Activated CD4-positive, alpha-beta memory T cell treated with anti-CD3 and anti-CD28 coated beads for 36 hours (primary cell): Measurements from ENCODE around the gene POC1A. TPM values are rescaled to one million over a fixed set of nuclear protein-coding genes. Genes with fewer than 3 reads are reported as not detected.
"Not testable (repeated sequence)": the region's sequence is repeated elsewhere in the genome, so short reads cannot be mapped to it uniquely, and the experiment has no call there.

Experiments used
- CTCF ChIA-PET: fragments of 350-600 bp; sonication (Branson Sonifier 250); formaldehyde crosslinking; loops from one replicate; lab custom pipeline; 2021; ENCODE audit warnings: antibody characterized with exemption, inconsistent platforms; lab: Charles Lee
- POLR2A ChIA-PET: fragments of 350-600 bp; sonication (Branson Sonifier 250); formaldehyde crosslinking; loops from one replicate; lab custom pipeline; 2021; ENCODE audit warnings: antibody characterized with exemption; lab: Charles Lee
- DNase-seq: peaks from one replicate; pipeline ENCODE4 v3.0.0-alpha.2; 2020
- H3K27ac Mint-ChIP-seq: one replicate; pipeline ENCODE4 v1.8.0; 2021; ENCODE audit warnings: mixed read lengths
- H3K27me3 Mint-ChIP-seq: one replicate; pipeline ENCODE4 v1.8.0; 2021; ENCODE audit warnings: mixed read lengths
- H3K36me3 Mint-ChIP-seq: one replicate; pipeline ENCODE4 v1.8.0; 2021; ENCODE audit warnings: mixed read lengths
- H3K4me1 Mint-ChIP-seq: one replicate; pipeline ENCODE4 v1.8.0; 2021; ENCODE audit warnings: low read depth, mixed read lengths
- H3K4me3 Mint-ChIP-seq: one replicate; pipeline ENCODE4 v1.8.0; 2021; ENCODE audit warnings: mild to moderate bottlenecking, mixed read lengths
- H3K9me3 Mint-ChIP-seq: one replicate; pipeline ENCODE4 v1.8.0; 2021; ENCODE audit warnings: mixed read lengths
- intact Hi-C: fragments of 100-400 bp; cut with micrococcal nuclease; formaldehyde crosslinking; loops from one replicate; pipeline ENCODE4 v1.15.1; 2023
- total RNA-seq, 2 experiments: library from RNA; stranded (reverse); gene quantifications; one replicate each; pipeline ENCODE4 v1.2.3, GENCODE V29; 2021

Gene POC1A
- total RNA-seq, 2 experiments from 2014 or later, result 28.5 to 30.5 TPM

DNA sequence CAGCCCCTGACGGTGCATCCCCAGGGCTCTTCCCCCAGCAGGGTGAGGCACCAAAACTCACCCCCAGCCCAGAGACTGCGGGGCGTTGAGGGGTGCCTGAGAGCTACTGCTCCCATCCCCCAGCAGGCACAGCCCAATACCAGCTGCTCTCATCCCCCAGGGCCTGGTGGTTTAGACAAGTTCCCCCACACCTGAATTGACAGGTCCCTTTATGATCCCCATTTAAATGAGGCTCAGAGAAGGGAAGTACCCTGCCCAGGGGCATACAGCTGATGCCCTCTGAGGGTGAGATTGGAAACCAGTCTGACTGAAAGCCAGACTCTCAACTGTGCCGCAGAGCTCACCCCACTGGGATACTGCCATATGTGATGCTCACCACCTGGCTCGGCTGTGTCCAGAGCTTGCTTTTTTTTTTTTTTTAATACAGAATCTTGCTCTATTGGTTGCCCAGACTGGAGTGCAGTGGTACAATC is 118.0 kb downstream of the POC1A start:
- ChIA-PET POLR2A (interaction anchor here (1.1 kb wide), 1 partner anchor 20 kb away, joined by 3 read pairs; the partner anchor contains the start of gene DUSP7), CTCF (interaction anchor here (0.6 to 1.6 kb wide), 2 partner anchors 16 to 35 kb away, joined by 3 to 6 read pairs; no protein-coding TSS in a partner anchor)
- Mint-ChIP-seq H3K9me3 (no peaks in the 10 kb centered on the region), H3K4me1 (no peaks in the 10 kb centered on the region), H3K4me3 (no peak overlapping the region), H3K27ac (no peak overlapping the region), H3K36me3 (no peaks in the 10 kb centered on the region), H3K27me3 (no peaks in the 10 kb centered on the region)
- DNase-seq, result no peak
- intact Hi-C loops, result no loop called here

DNA sequence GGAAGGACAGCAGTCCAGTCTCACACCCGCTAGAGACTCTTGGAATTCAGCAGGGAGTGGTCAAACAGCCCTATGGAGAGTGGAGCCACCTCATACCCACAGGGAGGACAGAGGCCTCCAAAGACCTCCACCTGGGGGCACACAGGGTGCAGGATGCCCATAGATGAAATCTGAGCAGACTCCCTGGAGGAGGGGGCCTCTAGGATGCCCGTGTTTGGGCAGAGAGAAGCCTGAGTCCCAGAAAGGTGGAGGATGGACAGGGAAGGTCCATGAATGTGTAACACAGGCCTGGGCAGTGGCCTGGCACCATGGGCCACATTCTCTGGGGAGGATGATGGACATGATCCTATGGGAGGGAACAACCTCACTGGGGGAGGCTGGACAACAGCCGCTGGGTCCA is 119.6 kb downstream of the POC1A start:
- ChIA-PET CTCF (no interaction called here), POLR2A (no interaction called here)
- H3K27ac Mint-ChIP-seq, result no peak overlapping the region
- no peaks in the 10 kb centered on the region for H3K9me3 Mint-ChIP-seq
- H3K36me3 Mint-ChIP-seq, result no peaks in the 10 kb centered on the region
- intact Hi-C loops, result no loop called here
- H3K4me1 Mint-ChIP-seq, result no peaks in the 10 kb centered on the region
- no peaks in the 10 kb centered on the region for H3K27me3 Mint-ChIP-seq
- H3K4me3 Mint-ChIP-seq, result no peak overlapping the region
- DNase-seq, result no peak

- POLR2A ChIA-PET, result no interaction called here
- no peaks in the 10 kb centered on the region for H3K9me3 Mint-ChIP-seq
- H3K27me3 Mint-ChIP-seq, result no peaks in the 10 kb centered on the region
- no peak overlapping the region for H3K27ac Mint-ChIP-seq
- H3K4me1 Mint-ChIP-seq, result no peaks in the 10 kb centered on the region
- H3K4me3 Mint-ChIP-seq, result no peak overlapping the region
- intact Hi-C loops, result no loop called here
- H3K36me3 Mint-ChIP-seq, result no peaks in the 10 kb centered on the region
- CTCF ChIA-PET, result no interaction called here
- no peak for DNase-seq
Measured at GRCh38 chr3:52034212-52034611, 120.0 kb downstream of the POC1A start.

DNA sequence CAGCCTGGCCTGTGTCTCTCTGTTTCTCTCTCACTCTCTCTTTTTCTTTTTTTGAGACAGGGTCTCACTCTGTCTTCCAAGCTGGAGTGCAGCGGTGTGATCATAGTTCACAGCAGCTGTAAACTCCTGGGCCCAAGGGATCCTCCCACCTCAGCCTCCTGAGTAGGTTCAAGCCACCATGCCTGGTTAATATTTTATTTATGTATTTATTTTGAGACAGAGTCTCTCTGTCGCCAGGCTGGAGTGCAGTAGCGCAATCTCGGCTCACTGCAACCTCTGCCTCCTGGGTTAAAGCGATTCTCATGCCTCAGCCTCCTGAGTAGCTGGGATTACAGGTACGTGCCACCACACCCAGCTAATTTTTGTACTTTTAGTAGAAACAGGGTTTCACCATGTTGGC is 120.5 kb downstream of the POC1A start:
- H3K27me3 Mint-ChIP-seq, POLR2A ChIA-PET, H3K36me3 Mint-ChIP-seq, H3K27ac Mint-ChIP-seq, H3K4me3 Mint-ChIP-seq, intact Hi-C loops, H3K4me1 Mint-ChIP-seq, DNase-seq, H3K9me3 Mint-ChIP-seq: not testable (repeated sequence)
- CTCF ChIA-PET, result interaction anchor here (1.2 kb wide), 1 partner anchor 20 kb away, joined by 3 read pairs; no protein-coding TSS in a partner anchor

- no peaks in the 10 kb centered on the region for H3K4me1 Mint-ChIP-seq
- no peaks in the 10 kb centered on the region for H3K9me3 Mint-ChIP-seq
- intact Hi-C loops, result no loop called here
- POLR2A ChIA-PET, result no interaction called here
- no peaks in the 10 kb centered on the region for H3K36me3 Mint-ChIP-seq
- H3K4me3 Mint-ChIP-seq, result no peak overlapping the region
- CTCF ChIA-PET, result interaction anchor here (1.2 kb wide), 1 partner anchor 21 kb away, joined by 3 read pairs; no protein-coding TSS in a partner anchor
- DNase-seq, result no peak
- no peak overlapping the region for H3K27ac Mint-ChIP-seq
- H3K27me3 Mint-ChIP-seq, result no peaks in the 10 kb centered on the region
Measured at GRCh38 chr3:52032702-52033408, 121.4 kb downstream of the POC1A start.

DNA sequence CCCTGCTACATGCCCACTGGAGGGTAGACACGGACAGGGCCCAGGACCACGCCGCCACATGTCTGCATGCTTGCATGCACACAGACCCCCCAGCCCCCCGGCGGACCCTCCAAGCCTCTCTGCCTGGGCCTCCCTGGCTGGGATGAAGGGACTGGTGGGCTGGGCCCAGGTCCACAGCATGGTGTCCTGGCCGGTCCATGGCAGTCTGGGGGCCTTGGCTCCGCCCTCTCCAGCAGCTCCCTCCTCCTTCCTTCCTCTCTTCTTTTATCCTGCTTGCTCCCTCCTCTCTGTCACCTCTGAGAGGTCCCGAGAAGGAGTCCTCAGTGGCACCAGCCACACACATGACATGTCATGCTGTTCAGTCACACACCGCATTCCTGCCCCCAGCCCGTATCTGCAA is 122.3 kb downstream of the POC1A start:
- DNase-seq, result no peak
- Mint-ChIP-seq H3K27me3 (no peaks in the 10 kb centered on the region), H3K36me3 (no peaks in the 10 kb centered on the region), H3K4me3 (no peak overlapping the region), H3K27ac (no peak overlapping the region), H3K9me3 (no peaks in the 10 kb centered on the region), H3K4me1 (no peaks in the 10 kb centered on the region)
- intact Hi-C loops, result no loop called here
- ChIA-PET CTCF (no interaction called here), POLR2A (no interaction called here)

GRCh38 chr3:52030714-52031310 is 123.4 kb downstream of the POC1A start:
- POLR2A ChIA-PET, result no interaction called here

DNA sequence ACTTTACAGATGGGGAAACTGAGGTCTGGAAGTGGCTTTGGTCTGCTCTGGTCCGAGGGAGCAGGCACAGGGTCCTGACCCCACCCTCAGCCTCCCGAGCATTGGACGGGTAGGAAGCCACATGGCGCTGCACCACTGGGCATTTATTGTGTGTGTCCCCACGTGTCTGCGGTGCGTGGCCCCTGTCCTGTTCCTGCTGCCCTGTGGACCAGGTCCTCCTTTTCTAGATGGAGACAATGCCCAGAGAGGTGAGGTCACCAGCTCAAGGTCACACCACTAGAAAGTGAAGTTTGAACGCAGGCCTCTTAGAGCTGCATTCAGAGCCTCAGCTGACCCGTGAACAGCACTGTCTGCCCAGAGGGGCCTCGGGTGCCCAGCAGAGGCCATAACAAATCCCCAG is 124.7 kb downstream of the POC1A start:
- Mint-ChIP-seq H3K4me1 (no peaks in the 10 kb centered on the region), H3K9me3 (no peaks in the 10 kb centered on the region), H3K27ac (no peak overlapping the region), H3K36me3 (no peaks in the 10 kb centered on the region), H3K4me3 (no peak overlapping the region), H3K27me3 (no peaks in the 10 kb centered on the region)
- intact Hi-C loops, result no loop called here
- ChIA-PET CTCF (interaction anchor here (1.2 kb wide), 1 partner anchor 310 kb away, joined by 3 read pairs; no protein-coding TSS in a partner anchor), POLR2A (interaction anchor here (1.1 kb wide), 1 partner anchor 26 kb away, joined by 3 read pairs; the partner anchor contains the start of gene DUSP7)
- no peak for DNase-seq

More at GRCh38 chr3:52030714-52031310, 123.4 kb downstream of the POC1A start:
- H3K27me3 Mint-ChIP-seq, result no peaks in the 10 kb centered on the region
- no peaks in the 10 kb centered on the region for H3K4me1 Mint-ChIP-seq
- intact Hi-C loops, result no loop called here
- no peaks in the 10 kb centered on the region for H3K9me3 Mint-ChIP-seq
- CTCF ChIA-PET, result no interaction called here
- no peak overlapping the region for H3K27ac Mint-ChIP-seq
- DNase-seq, result no peak
- H3K4me3 Mint-ChIP-seq, result no peak overlapping the region
- no peaks in the 10 kb centered on the region for H3K36me3 Mint-ChIP-seq

DNA sequence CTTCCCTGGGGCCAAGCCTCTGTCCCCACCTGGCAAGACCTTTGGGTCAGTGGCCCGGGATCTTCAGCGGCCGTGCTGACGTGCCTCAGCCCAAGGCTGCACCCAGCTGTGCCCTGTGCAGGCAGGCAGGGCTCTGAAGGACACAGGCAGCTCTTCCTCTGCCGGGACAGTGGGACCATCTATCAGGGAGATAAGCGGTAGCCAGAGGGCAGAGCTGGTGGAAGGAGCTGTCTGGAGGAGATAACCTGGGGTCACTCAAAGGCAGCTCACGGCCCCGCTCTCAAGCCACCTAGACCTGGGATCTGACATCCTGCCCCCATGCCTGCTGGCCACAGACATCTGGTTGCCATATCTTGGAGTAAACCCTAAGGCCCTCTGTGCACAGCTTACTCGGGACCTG is 125.2 kb downstream of the POC1A start:
- POLR2A ChIA-PET, result interaction anchor here (1.1 kb wide), 1 partner anchor 27 kb away, joined by 3 read pairs; the partner anchor contains the start of gene DUSP7
- H3K27ac Mint-ChIP-seq, result no peak overlapping the region
- intact Hi-C loops, result no loop called here

DNA sequence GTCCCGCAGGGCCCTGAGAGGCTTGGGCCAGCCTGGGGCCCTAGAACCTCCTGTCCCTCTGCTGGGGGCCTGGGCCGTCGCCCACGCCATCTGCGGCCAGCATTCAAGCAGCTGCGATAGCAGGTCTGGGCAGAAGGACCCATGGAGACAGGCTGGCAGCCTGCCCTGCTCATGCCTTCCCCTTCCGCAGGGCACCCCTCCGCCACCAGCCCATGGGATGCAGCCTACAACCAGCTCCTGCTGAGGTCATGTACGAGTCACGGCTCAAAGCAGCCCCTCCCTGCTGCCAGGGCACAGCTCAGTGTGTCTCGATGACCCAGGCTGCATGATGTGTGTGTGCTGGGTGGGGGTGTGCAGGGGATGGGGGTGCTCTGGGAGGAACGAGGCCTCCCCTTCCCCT is 125.7 kb downstream of the POC1A start:
- CTCF ChIA-PET, result interaction anchor here (1.2 kb wide), 1 partner anchor 311 kb away, joined by 3 read pairs; no protein-coding TSS in a partner anchor
- no peak overlapping the region for H3K4me3 Mint-ChIP-seq

More for the DNA sequence above, 125.2 kb downstream of the POC1A start:
- Mint-ChIP-seq H3K27me3 (no peaks in the 10 kb centered on the region), H3K36me3 (no peaks in the 10 kb centered on the region), H3K4me3 (no peak overlapping the region), H3K4me1 (peaks cover 4% of the 10 kb centered on the region), H3K9me3 (no peaks in the 10 kb centered on the region)
- no peak for DNase-seq
- CTCF ChIA-PET, result interaction anchor here (1.2 kb wide), 1 partner anchor 310 kb away, joined by 3 read pairs; no protein-coding TSS in a partner anchor

GRCh38 chr3:52026041-52026440 is 128.2 kb downstream of the POC1A start:
- Mint-ChIP-seq H3K9me3 (no peaks in the 10 kb centered on the region), H3K4me1 (peaks cover 4% of the 10 kb centered on the region), H3K4me3 (no peak overlapping the region), H3K27me3 (no peaks in the 10 kb centered on the region), H3K36me3 (no peaks in the 10 kb centered on the region), H3K27ac (no peak overlapping the region)
- POLR2A ChIA-PET, result no interaction called here
- intact Hi-C loops, result no loop called here
- CTCF ChIA-PET, result no interaction called here
- DNase-seq, result no peak

More for the DNA sequence above, 125.7 kb downstream of the POC1A start:
- Mint-ChIP-seq H3K4me1 (peaks cover 4% of the 10 kb centered on the region), H3K27ac (no peak overlapping the region), H3K36me3 (no peaks in the 10 kb centered on the region), H3K9me3 (no peaks in the 10 kb centered on the region), H3K27me3 (no peaks in the 10 kb centered on the region)
- intact Hi-C loops, result no loop called here
- DNase-seq, result no peak
- POLR2A ChIA-PET, result interaction anchor here (1.1 kb wide), 1 partner anchor 27 kb away, joined by 3 read pairs; the partner anchor contains the start of gene DUSP7

DNA sequence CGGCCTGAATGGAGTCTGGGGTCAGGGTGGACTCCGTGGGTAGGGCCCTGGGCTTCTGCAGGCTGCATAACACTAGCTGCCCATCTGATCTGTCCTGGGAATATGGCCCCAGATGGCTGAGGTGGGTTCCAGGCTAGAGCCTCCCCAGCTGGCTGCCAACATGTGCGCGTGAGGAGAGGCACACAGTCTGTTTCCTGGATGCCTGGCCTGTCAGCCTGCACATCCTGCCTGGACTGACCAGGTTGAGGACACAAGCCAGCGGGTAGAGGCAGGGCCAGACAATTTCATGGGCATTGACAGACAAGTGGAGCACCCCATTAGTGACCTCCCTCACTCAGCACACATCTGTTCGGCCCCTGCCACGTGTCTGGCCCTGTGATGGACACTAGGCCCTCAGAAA is 128.8 kb downstream of the POC1A start:
- peaks cover 4% of the 10 kb centered on the region for H3K4me1 Mint-ChIP-seq
- no peak for DNase-seq
- ChIA-PET POLR2A (no interaction called here), CTCF (interaction anchor here (1.0 to 1.1 kb wide), 2 partner anchors 20 to 25 kb away, joined by 3 read pairs; no protein-coding TSS in a partner anchor)
- intact Hi-C loops, result no loop called here
- H3K9me3 Mint-ChIP-seq, result no peaks in the 10 kb centered on the region
- no peaks in the 10 kb centered on the region for H3K36me3 Mint-ChIP-seq
- no peaks in the 10 kb centered on the region for H3K27me3 Mint-ChIP-seq
- H3K4me3 Mint-ChIP-seq, result no peak overlapping the region
- no peak overlapping the region for H3K27ac Mint-ChIP-seq
